DMS79 (cell line): ENCODE measurements around the gene GPR171.
"Not testable (repeated sequence)": the region's sequence is repeated elsewhere in the genome, so short reads cannot be mapped to it uniquely, and the experiment has no call there.

ENCODE experiments used
- DNase-seq: peaks from one replicate; lab custom pipeline; 2025; lab: John Stamatoyannopoulos, UW

The GPR171 gene

DNA sequence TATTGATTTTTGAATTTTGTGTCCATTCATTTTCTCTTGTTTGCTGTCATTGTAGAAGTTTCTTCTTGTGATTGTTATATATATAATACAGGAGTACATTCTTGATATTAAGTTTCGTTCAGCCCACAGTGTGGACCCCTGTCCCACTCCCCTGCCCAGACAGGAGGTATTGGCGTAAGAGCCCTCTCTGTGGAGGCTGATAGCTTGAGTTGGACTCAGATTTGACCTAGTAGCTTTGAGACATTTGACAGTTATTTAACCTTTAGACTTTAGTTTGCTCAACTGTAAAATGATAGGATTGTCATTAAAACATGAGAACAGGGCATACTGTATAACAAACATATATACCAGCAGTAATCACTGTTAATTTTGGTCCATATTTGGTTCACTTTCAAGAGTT lies 27.1 kb downstream of the GPR171 start:
- no peak for DNase-seq

DNA sequence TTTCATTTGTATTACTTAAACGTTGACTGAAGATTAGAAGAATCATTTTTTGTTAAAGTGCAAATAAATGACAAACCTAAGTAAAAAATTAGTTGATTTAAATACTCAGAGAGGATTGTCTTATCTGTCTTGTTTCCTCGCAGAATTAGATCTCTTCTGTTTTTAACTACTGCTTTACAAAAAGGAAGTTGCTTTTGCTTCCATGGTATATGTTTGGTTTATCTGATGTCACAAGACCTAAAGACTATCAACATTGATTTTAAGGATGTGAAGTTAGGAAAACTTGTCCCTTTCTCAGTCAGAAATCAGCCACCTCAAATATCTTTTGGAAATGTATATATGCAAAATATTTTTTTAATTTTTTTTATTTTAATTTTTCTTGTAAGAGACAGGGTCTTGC lies 28.7 kb downstream of the GPR171 start:
- no peak for DNase-seq

DNA sequence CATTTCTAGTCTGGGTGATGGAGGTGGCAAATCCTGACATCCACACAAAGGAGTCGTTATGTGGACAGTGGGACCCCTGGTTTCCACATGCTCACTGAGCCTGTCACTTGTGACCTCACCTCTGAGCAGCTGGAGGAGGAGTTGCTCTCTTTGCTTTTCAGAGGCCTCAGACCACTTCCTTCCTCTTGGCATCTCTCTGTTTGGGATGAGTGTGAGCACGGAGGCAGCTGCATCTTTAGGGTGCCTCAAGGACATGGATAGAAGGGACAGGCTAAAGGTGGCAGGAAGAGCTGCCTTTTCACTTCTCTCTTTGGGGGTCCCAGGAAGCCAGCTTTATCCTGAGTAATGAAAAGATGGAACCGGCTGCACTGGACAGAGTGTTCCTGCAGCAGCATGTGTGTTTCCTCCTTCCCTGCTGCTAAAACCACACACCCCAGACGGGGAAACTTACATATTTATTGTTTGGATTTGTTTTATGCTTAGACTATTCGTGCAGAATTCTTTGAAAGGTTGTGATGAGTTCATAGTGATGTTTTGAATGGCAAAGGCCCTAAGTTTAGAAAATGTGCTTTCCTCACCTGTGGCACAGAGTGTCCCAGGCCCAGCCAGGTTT lies 31.8 kb downstream of the GPR171 start:
- no peak for DNase-seq

DNA sequence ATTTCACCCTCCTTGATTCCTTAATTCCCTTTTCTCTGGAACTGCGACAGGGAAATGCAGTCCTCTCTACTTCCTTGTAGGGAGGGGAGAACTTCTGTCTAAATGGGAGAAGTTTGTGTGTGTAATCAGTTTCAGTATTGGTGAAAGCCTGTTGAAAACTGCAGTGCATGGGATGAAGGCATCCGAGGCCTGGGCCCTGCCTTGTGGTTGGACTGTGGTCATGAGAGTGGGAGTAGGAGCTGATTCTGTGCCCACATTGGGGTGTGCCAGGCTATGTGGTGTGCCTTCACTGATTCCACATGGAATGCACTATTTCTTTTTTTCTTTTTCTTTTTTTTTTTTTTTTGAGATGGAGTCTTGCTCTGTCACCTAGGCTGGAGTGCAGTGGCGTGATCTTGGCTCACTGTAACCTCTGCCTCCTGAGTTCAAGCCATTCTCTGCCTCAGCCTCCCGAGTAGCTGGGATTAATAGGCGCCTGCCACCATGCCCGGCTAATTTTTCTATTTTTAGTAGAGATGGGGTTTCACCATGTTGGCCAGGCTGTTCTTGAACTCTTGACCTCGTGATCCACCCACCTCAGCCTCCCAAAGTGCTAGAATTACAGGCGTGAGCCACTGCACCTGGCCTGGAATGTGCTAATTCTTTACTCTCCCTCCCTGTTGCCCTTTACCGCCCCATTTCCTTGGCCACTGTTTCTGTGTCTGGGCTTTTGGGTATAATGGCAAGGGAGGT lies 32.9 kb downstream of the GPR171 start:
- not testable (repeated sequence) for DNase-seq

DNA sequence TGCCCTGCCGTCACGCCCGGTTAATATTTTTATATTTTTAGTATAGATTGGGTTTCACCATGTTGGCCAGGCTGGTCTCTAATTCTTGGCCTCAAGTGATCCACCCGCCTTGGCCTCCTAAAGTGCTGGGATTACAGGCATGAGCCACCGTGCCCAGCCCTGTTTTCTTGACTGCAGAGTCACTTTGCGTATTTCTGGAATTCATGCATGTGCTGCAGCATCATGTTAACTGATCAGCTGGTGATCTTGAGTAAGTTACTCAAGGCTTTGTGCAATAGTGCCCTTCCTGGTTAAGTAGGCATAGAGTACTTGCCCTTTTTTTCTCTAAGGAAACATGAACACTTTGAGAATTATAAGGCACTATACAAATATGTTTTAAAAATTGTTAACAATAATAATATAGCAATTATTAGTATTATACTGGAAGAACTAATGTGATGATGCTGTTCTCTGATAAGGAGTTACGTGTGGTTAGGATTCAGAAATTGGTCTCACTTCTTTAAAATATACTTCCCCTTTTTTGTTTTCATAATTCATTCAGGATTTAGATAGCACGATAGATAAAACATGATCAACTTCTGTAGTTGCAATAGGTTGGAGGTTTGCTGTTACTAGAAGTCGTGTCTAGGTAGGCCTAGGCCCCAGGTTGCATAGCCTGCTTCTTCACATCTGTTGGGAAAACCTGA lies 33.6 kb downstream of the GPR171 start:
- no peak for DNase-seq

DNA sequence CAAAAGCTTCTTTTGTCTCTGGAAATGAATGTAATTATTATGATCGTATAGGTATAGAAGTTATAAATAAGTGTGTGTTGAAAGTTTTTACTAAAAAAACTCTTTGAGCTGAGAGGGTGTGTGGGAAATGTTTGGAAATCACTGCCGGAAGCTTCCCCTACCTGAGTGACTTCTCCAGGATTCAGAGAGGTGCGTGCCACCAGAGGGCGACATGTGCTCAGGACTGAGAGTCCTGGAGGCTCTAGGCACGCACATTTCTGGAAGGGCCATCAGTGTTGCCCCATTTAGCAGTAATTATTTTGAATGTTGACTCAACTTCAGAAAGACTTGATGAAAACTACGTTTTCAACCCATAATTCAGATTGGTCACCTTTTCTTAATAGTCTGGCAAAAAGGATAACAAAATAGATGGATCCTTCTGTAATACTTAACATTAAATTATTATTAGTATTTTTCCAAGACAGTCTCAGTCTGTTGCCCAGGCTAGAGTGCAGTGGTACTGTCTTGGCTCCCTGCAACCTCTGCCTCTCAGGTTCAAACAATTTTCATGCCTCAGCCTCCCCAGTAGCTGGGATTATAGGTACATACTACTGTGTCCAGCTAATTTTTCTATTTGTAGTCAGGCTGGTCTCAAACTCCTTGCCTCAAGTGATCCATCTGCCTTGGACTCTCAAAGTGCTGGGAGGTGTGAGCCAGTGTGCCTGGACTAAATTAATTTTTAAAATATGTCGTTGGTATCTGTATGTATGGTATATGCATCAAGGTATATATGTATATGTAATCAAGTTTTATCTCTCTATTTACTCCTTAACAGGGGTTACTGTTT lies 34.5 kb downstream of the GPR171 start:
- DNase-seq: peak; percentile 1

DNA sequence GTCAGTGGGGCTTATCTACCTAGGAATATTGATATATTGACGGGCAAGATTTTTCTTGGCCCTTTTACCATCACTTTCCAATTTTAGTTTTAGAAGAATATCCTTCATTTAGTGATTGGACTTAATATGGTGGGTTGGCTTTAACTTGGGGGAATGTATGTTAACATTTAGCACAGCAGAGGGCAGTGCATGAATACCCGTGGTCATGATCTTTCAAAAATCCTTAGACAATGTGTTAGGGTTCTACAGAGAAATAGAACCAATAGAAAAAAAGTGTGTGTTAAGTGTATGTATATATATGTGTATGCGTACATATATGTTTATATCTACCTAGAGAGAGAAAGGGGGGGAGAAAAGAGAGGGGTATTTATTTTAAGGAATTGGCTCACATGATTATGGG lies 36.9 kb downstream of the GPR171 start:
- DNase-seq: no peak

DNA sequence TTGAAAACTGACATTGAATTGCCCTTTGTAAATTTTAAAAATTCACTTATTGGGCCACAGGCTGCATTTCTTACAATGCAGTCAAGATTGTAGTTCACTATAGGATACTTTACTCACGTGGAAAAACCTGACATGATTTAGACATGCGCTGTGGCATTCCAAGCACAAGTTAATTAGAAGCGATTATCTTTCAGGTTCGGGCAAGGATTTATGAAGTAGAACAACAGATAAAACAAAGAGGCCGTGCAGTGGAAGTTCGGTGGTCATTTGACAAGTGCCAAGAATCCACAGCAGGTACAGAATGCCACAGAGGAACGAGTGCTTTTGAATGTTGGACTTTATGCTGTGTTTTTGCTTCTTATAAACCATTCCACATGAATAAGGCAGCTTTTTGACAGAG lies 37.8 kb downstream of the GPR171 start:
- no peak for DNase-seq

DNA sequence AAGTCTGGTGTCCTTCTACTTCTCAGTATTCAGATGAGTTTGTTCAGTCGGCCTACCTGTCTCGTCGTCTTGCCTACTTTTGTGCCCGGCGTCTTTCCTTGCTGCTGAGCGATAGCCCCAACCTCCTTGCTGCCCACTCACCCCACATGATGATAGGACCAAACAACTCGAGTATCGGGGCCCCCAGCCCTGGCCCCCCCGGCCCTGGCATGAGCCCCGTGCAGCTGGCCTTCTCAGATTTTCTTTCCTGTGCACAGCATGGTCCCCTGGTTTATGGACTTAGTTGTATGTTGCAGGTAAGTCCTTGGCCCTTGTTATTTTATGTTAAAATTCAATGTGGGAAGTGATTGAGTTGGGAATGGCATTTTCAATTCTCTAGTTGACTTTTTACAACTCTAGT lies 43.2 kb downstream of the GPR171 start:
- DNase-seq: no peak

DNA sequence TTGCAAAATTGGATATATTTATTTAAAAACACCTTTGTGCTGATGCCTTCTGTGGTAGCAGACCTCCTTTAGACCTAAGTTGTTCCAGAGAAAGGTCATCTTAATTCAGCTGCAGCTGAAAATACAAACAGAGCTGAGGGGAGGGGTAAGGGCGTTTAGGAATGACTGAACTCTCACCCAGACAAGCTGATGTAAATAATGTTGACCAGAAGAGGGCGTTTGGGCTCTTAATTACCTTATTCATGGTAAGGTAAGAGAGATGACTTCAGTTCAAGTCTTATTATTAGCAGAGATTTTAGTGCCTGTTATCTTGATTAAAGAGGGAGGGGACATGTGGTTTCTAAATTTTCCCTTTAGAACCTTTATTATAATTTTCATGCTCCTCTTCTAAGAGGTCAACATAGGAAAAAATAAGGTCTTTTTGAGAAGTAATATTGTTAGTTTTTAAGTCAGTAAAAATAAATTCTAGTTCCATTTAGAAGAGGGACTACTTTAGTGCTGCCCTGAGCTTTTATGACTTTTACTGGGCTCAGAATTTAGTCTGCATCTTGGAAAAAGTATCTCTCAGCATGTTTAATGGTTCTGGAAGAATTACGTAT lies 46.3 kb downstream of the GPR171 start:
- DNase-seq: peak; percentile 1

DNA sequence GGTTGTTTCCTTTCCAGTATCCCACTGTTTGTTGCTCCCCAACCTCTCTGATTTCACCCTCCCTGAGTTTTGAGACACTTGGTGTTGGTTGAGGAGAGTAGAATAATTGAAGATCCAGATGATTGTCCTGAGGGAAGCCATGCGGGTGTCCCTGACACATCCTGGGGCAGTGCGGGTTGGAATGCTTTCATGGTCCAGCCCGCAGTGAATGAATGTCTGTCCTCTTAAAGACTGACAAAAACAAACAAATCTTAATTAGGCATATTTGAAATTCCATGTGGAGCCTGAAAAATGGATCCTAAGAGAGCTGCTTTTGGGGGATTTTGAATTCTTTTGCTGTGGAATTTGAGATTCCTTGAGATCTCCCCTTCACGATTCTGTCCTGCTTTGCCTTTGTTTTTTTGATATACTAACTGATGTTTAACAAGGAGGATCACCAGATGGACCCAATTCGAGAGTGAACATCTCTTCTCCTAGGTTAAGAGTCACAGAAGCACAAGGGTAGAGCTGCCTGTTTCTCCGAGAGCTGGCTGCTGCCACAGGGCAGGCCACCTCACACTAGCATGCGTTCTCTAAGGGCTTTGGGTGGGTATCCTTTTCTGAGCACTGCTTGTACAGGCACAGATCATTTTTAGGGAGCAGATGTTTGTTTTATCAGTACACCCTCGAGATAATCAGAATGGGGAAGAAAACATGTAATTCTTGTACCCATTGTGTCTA lies 47.4 kb downstream of the GPR171 start:
- DNase-seq: no peak

DNA sequence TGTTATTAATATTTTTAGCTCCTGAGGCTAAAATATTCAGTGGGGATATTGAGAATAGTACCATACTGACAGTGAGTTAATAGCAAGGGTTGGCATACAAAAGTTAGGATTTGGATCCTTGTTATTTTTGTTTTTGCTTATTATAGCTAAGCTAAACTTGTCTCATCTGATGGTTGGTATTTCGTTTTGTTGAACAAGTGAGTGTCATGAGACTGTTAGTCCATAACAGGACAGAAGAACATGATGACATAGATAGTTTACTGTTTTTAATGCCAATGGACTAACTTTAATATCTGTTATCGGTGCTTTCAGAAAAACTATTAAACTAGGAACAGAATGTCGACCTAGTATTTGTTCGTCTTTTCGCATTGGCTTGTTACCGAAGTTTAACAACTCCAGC lies 48.5 kb downstream of the GPR171 start:
- DNase-seq: no peak

DNA sequence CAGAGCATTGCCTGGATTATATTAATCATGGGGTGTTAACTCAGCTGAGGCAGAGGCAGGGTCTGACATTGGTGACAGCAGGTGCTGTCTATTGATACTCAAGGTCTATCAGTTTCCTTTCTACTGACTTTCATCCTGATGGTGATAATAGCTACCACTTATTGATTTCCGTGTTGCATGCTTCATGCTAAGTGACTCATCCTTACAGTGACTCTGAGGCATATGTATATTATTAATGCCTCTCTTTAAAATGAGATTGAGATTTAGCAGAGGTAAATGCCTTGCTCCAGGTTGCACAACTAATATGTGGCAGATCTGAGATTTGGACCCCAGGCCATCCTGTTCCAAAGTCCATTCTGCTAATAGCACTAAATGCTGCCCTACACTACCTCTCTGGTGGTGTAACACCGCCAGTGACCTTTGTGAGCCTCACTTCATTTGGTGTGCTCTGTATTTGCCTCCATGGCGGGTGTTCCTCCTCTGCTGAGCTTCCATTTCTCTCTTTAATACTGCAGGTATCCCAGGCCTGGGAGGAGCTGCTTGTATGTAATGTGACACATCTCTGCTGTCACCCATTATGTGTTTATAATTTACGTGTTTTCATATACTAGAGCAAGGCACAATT lies 50.4 kb downstream of the GPR171 start:
- DNase-seq: no peak
